Ascending aorta (tissue), 2 donors: ENCODE results near the gene HIPK3. TPM values are rescaled to one million over a fixed set of nuclear protein-coding genes. Genes with fewer than 3 reads are reported as not detected.
"Not testable (repeated sequence)": the region's sequence is repeated elsewhere in the genome, so short reads cannot be mapped to it uniquely, and the experiment has no call there.

ENCODE experiments used
- DNase-seq, 2 donors: peaks; one replicate each; pipeline ENCODE4 v3.0.0-alpha.2; 2019; ENCODE audit warnings: low spot score in 2 of 2
- H3K27ac ChIP-seq, 2 donors: fragments of 200-600 bp; sonication (generic); one replicate each; pipeline ENCODE4 v1.5.1; 2016 to 2017; ENCODE audit warnings: mild to moderate bottlenecking in 1 of 2
- H3K27me3 ChIP-seq: fragments of 200-600 bp; sonication (generic); one replicate; pipeline ENCODE4 v1.5.1; 2017
- H3K36me3 ChIP-seq, 2 donors: fragments of 200-600 bp; sonication (generic); one replicate each; pipeline ENCODE4 v1.5.1; 2016
- H3K4me1 ChIP-seq, 2 donors: fragments of 200-600 bp; sonication (generic); one replicate each; pipeline ENCODE4 v1.5.1; 2016 to 2017; ENCODE audit warnings: mild to moderate bottlenecking in 1 of 2
- H3K4me3 ChIP-seq, 2 donors: fragments of 200-600 bp; sonication (generic); one replicate each; pipeline ENCODE4 v1.5.1; 2016 to 2017; ENCODE audit warnings: mild to moderate bottlenecking in 1 of 2
- H3K9me3 ChIP-seq, 2 donors: fragments of 200-600 bp; sonication (generic); one replicate each; pipeline ENCODE4 v1.5.1; 2016
- intact Hi-C: fragments of 100-400 bp; cut with DNase I; formaldehyde crosslinking; loops from one replicate; pipeline ENCODE4 v1.15.1; 2023
- total RNA-seq: library from RNA; depleted of rRNA; stranded (reverse); fragments of >200 nt; gene quantifications from one replicate; pipeline ENCODE4 v1.1.0, GENCODE V29; 2016
- TF ChIP-seq, protein P1 (sequence below), 3 experiments: fragments of 200-600 bp in 2 of 3; fragments of 450-650 bp in 1 of 3; sonication (generic) in 2 of 3; IDR thresholded peaks; one replicate each; pipeline ENCODE4 v1.5.1; 2016 to 2019; ENCODE audit warnings: antibody characterized with exemption in 3 of 3, mild to moderate bottlenecking in 1 of 3, moderate library complexity in 1 of 3

The HIPK3 gene
- total RNA-seq, 1 donor from 2014 or later = 302 TPM

DNA sequence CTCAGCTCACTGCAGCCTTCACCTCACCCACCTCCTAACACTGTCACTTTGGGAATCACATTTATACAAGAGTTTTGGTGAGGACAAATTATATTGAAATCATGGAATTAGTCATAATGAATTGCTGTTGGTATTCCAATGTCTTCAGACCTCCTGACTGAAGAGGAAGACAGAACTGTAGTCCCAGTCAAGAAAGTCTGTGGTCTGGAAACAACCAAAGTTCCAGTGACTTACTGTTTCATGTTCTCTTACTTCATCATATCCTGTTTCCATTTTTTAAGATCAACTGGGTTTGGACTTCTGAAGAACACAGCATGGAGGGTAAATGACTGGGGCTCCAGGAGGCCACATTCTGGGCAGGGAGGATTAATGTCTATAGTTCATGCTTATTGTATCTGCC is 43.0 kb upstream of the HIPK3 start:
- Histone ChIP-seq H3K27ac (no peak overlapping the region), H3K36me3 (no peaks in the 10 kb centered on the region), H3K27me3 (no peaks in the 10 kb centered on the region), H3K4me3 (no peak overlapping the region), H3K9me3 (no peaks in the 10 kb centered on the region), H3K4me1 (no peaks in the 10 kb centered on the region)
- intact Hi-C loops = no loop called here
- DNase-seq = no peak
- TF ChIP-seq, protein P1, sequence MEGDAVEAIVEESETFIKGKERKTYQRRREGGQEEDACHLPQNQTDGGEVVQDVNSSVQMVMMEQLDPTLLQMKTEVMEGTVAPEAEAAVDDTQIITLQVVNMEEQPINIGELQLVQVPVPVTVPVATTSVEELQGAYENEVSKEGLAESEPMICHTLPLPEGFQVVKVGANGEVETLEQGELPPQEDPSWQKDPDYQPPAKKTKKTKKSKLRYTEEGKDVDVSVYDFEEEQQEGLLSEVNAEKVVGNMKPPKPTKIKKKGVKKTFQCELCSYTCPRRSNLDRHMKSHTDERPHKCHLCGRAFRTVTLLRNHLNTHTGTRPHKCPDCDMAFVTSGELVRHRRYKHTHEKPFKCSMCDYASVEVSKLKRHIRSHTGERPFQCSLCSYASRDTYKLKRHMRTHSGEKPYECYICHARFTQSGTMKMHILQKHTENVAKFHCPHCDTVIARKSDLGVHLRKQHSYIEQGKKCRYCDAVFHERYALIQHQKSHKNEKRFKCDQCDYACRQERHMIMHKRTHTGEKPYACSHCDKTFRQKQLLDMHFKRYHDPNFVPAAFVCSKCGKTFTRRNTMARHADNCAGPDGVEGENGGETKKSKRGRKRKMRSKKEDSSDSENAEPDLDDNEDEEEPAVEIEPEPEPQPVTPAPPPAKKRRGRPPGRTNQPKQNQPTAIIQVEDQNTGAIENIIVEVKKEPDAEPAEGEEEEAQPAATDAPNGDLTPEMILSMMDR (IDR thresholded peaks at IDR 0.05) = no peak

DNA sequence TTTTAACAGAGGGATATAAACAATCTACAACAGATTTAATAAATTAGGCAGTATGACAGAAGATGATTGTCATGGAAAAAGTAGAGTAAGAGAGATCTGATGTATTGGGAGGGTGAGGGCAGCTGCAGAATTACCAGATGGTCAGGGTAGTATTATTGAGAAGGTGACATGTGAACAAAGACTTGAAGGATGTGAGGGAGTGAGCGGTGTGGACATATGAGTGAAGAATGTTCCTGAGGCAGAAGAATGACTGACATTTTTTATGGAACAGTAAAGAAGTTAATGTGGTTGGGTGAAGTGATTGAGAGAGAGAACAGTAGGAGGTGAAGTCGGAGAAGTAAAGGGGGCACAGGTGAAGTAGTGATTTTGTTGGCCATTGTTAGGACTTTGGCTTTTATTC is 42.4 kb upstream of the HIPK3 start:
- DNase-seq = no peak
- H3K4me3 ChIP-seq = no peak overlapping the region
- H3K4me1 ChIP-seq = no peaks in the 10 kb centered on the region
- H3K27me3 ChIP-seq = no peaks in the 10 kb centered on the region
- no peaks in the 10 kb centered on the region for H3K9me3 ChIP-seq
- H3K36me3 ChIP-seq = no peaks in the 10 kb centered on the region
- H3K27ac ChIP-seq = no peak overlapping the region
- TF ChIP-seq, protein P1 (IDR thresholded peaks at IDR 0.05) = no peak
- intact Hi-C loops = no loop called here

DNA sequence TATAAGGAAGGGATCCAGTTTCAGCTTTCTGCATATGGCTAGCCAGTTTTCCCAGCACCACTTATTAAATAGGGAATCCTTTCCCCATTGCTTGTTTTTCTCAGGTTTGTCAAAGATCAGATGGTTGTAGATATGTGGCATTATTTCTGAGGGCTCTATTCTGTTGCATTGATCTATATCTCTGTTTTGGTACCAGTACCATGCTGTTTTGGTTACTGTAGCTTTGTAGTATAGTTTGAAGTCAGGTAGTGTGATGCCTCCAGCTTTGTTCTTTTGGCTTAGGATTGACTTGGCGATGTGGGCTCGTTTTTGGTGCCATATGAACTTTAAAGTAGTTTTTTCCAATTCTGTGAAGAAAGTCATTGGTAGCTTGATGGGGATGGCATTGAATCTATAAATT is 40.5 kb upstream of the HIPK3 start:
- H3K4me3 ChIP-seq, H3K4me1 ChIP-seq, H3K9me3 ChIP-seq, DNase-seq, H3K36me3 ChIP-seq, H3K27ac ChIP-seq, intact Hi-C loops, H3K27me3 ChIP-seq: not testable (repeated sequence)

DNA sequence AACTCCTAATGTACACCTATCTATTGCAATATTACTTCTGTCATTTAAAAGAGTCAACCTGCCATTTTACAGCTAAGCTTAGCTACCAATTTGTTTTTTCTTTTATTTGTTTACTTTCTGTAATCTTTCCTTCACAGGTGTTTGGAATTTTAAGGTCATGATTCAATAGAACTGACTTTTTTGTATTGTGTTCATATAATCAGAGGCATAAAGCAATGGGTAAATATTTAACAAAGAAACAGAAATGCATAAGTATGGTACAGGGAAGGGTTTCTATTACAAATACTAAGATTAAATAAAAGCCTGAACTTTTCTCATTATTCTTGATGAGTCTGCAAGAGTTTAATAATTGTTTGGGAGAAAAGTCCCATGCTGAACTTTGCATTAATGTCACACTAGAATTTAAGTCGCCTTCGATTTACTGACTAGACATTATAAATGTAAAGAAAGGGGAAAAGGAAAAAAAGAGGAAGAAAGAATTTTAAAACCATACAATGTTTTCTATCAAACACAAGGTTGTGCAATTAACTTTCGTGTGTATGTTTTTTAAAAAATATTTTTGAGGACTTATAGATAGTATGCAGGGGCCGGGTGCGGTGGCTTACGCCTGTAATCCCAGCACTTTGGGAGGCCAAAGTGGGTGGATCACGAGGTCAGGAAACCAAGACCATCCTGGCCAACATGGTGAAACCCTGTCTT is 35.0 kb upstream of the HIPK3 start:
- Histone ChIP-seq H3K27me3 (no peaks in the 10 kb centered on the region), H3K4me1 (peaks cover 0 to 2% of the 10 kb centered on the region in 2 donors), H3K4me3 (no peak overlapping the region), H3K9me3 (no peaks in the 10 kb centered on the region), H3K36me3 (no peaks in the 10 kb centered on the region), H3K27ac (no peak overlapping the region)
- intact Hi-C loops = no loop called here
- DNase-seq = no peak
- TF ChIP-seq, protein P1 (IDR thresholded peaks at IDR 0.05) = no peak

DNA sequence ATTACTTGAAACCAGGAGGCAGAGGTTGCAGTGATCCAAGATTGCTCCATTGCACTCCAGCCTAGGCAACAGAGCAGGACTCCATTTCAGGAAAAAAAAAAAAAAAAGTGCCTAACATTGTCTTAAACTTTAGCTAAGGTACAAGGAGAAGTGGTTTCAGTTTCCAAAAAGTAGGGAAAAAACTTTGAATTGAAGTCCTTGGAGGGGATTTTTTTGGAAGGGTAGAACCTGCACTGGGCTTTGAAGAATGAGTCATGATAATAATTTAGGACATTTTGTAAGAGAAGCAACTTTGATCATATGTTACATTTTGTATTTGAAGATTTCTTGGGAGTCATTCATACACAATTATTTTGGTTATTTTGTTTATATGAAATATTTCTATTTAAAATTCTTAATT is 31.8 kb upstream of the HIPK3 start:
- H3K36me3 ChIP-seq = no peaks in the 10 kb centered on the region
- H3K4me3 ChIP-seq = no peak overlapping the region
- no peaks in the 10 kb centered on the region for H3K27me3 ChIP-seq
- no peak overlapping the region for H3K27ac ChIP-seq
- intact Hi-C loops = no loop called here
- peaks cover 0 to 2% of the 10 kb centered on the region in 2 donors for H3K4me1 ChIP-seq
- TF ChIP-seq, protein P1 (IDR thresholded peaks at IDR 0.05) = no peak
- no peak for DNase-seq
- H3K9me3 ChIP-seq = no peaks in the 10 kb centered on the region

DNA sequence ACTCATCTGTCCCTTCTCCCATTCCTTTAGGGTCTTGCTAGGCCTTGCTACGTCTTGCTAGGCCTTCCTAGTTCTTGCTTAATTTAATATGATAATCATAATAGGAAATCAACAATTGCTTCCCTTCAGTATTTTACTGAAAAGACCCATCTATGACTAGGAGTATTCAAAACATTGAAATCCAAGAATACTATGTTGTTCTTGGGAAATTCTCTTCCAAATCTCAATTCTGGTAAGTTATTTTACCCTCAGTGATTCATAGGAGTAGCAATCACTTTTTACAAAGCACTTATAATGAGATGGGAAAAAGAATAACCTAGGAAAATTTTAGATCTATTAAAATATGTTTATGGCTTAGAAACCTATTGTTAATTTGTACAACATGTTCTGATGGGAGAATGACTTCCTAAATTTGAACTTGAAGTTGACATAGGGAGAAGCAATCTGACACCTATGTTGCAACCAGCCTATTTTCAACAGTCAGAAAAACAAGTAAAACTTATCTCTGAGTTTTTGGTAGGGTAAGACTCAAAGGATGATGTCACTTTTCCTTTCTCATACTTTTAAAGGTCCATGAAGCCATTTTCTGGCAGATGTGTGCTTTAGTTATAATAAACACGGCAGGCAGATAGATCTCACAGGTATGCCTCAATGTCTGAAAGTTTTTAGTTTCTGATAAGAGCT is 29.5 kb upstream of the HIPK3 start:
- Histone ChIP-seq H3K27ac (peak overlapping the region; percentile 45 to 55), H3K4me3 (no peak overlapping the region), H3K4me1 (peaks cover 0 to 2% of the 10 kb centered on the region in 2 donors), H3K36me3 (no peaks in the 10 kb centered on the region), H3K9me3 (no peaks in the 10 kb centered on the region), H3K27me3 (no peaks in the 10 kb centered on the region)
- TF ChIP-seq, protein P1 (IDR thresholded peaks at IDR 0.05) = no peak
- no peak for DNase-seq
- intact Hi-C loops = no loop called here
